CD14-positive monocyte (primary cell): ENCODE measurements around the gene TAF6. TPM values are rescaled to one million over a fixed set of nuclear protein-coding genes. Genes with fewer than 3 reads are reported as not detected.

Experiments used
- DNase-seq, 3 donors: peaks; one replicate each; pipeline ENCODE4 v3.0.0-alpha.2; 2011 to 2022
- H2AFZ ChIP-seq: 2 replicates; pipeline ENCODE4 v1.6.0; 2012; ENCODE audit warnings: mild to moderate bottlenecking, low read depth, low read length, inconsistent platforms; ENCODE audit not compliant: insufficient read depth, poor library complexity, severe bottlenecking
- H3K27ac ChIP-seq, 2 donors: 1 replicate in 1 of 2; 2 replicates in 1 of 2; pipeline ENCODE4 v1.5.1; 2012 to 2013; ENCODE audit warnings: low read length in 2 of 2, control low read depth in 1 of 2, inconsistent platforms in 1 of 2, low read depth in 1 of 2, mild to moderate bottlenecking in 1 of 2
- H3K27me3 ChIP-seq, 2 donors: one replicate each; pipeline versions ENCODE4 v1.6.0 to v1.6.1; 2011 to 2013; ENCODE audit warnings: low read length in 2 of 2; ENCODE audit not compliant: control insufficient read depth in 2 of 2, insufficient read depth in 2 of 2
- H3K36me3 ChIP-seq, 2 donors: replicated peaks in 1 of 2; 1 replicate in 1 of 2; 2 replicates in 1 of 2; pipeline versions ENCODE4 v1.5.1 to v1.6.1; 2012 to 2013; ENCODE audit warnings: low read length in 2 of 2, control low read depth in 1 of 2, inconsistent platforms in 1 of 2, mild to moderate bottlenecking in 1 of 2; ENCODE audit not compliant: insufficient read depth in 2 of 2, control insufficient read depth in 1 of 2
- H3K4me1 ChIP-seq, 2 donors: 1 replicate in 1 of 2; 2 replicates in 1 of 2; pipeline versions ENCODE4 v1.5.1 to v1.6.1; 2012 to 2013; ENCODE audit warnings: low read length in 2 of 2, control low read depth in 1 of 2, inconsistent platforms in 1 of 2, mild to moderate bottlenecking in 1 of 2, moderate library complexity in 1 of 2; ENCODE audit not compliant: insufficient read depth in 2 of 2, control insufficient read depth in 1 of 2
- H3K4me2 ChIP-seq: replicated peaks from 2 replicates; pipeline ENCODE3; 2012; ENCODE audit warnings: low read length, moderate library complexity, mild to moderate bottlenecking; ENCODE audit not compliant: poor library complexity, severe bottlenecking; ENCODE audit errors: extremely low read depth
- H3K4me3 ChIP-seq, 3 experiments: fragments of 200-600 bp in 1 of 3; sonication (generic) in 1 of 3; replicated peaks in 1 of 3; 1 replicate in 2 of 3; 2 replicates in 1 of 3; pipeline ENCODE4 v1.5.1; 2011 to 2013; ENCODE audit warnings: low read length in 3 of 3, mild to moderate bottlenecking in 3 of 3, control low read depth in 2 of 3, low read depth in 2 of 3, inconsistent platforms in 1 of 3, moderate library complexity in 1 of 3
- H3K79me2 ChIP-seq: 2 replicates; pipeline ENCODE4 v1.6.0; 2012; ENCODE audit warnings: mild to moderate bottlenecking, control low read depth, inconsistent platforms, low read length, moderate library complexity; ENCODE audit not compliant: insufficient read depth
- H3K9ac ChIP-seq: 2 replicates; pipeline ENCODE4 v1.6.0; 2017; ENCODE audit warnings: low read length, mild to moderate bottlenecking; ENCODE audit not compliant: insufficient read depth, poor library complexity, severe bottlenecking
- H3K9me3 ChIP-seq, 2 donors: replicated peaks in 1 of 2; 1 replicate in 1 of 2; 2 replicates in 1 of 2; pipeline versions ENCODE4 v1.5.1 to v1.6.1; 2012 to 2013; ENCODE audit warnings: low read length in 2 of 2, control low read depth in 1 of 2; ENCODE audit not compliant: control insufficient read depth in 1 of 2, insufficient read depth in 1 of 2
- H4K20me1 ChIP-seq: 2 replicates; pipeline ENCODE4 v1.6.0; 2012; ENCODE audit warnings: mild to moderate bottlenecking, low read length, control low read depth, moderate library complexity; ENCODE audit not compliant: insufficient read depth
- H3K27ac Mint-ChIP-seq, 7 donors: one replicate each; pipeline ENCODE4 v1.8.0; 2020; ENCODE audit warnings: mild to moderate bottlenecking in 7 of 7, mixed read lengths in 7 of 7, moderate library complexity in 6 of 7, inconsistent platforms in 2 of 7
- H3K27me3 Mint-ChIP-seq, 3 donors: one replicate each; pipeline ENCODE4 v1.8.0; 2021 to 2022; ENCODE audit warnings: low read depth in 3 of 3, mild to moderate bottlenecking in 3 of 3, mixed read lengths in 3 of 3, moderate library complexity in 3 of 3, inconsistent platforms in 1 of 3
- H3K36me3 Mint-ChIP-seq, 2 donors: one replicate each; pipeline ENCODE4 v1.8.0; 2020; ENCODE audit warnings: mixed read lengths in 2 of 2, inconsistent platforms in 1 of 2, mild to moderate bottlenecking in 1 of 2
- H3K4me1 Mint-ChIP-seq: one replicate; pipeline ENCODE4 v1.8.0; 2020; ENCODE audit warnings: mild to moderate bottlenecking, mixed read lengths
- H3K4me3 Mint-ChIP-seq, 2 donors: one replicate each; pipeline ENCODE4 v1.8.0; 2020; ENCODE audit warnings: mild to moderate bottlenecking in 2 of 2, mixed read lengths in 2 of 2, moderate library complexity in 1 of 2
- H3K9me3 Mint-ChIP-seq, 7 donors: one replicate each; pipeline ENCODE4 v1.8.0; 2020 to 2022; ENCODE audit warnings: mixed read lengths in 7 of 7, mild to moderate bottlenecking in 6 of 7, moderate library complexity in 6 of 7, inconsistent platforms in 2 of 7
- CTCF ChIP-seq: fragments of 200-600 bp; IDR thresholded peaks from one replicate; pipeline ENCODE4 v1.8.0; 2022; ENCODE audit warnings: antibody characterized with exemption, mild to moderate bottlenecking
- WGBS: methylation state at CpG from one replicate; pipeline ENCODE4 v1.1.5; 2013; ENCODE audit warnings: missing lambda C conversion rate; ENCODE audit not compliant: insufficient coverage; 5-methylcytosine and 5-hydroxymethylcytosine counted together
- intact Hi-C, 2 donors: fragments of 100-400 bp; cut with micrococcal nuclease; formaldehyde crosslinking; loops; one replicate each; pipeline versions ENCODE4 v1.15.0 to v1.15.1; 2023
- polyA plus RNA-seq, 3 donors: library from polyadenylated mRNA; depleted of rRNA in 1 of 3; unstranded in 2 of 3; stranded (reverse) in 1 of 3; fragments of 300-500 nt in 2 of 3; fragments of >200 nt in 1 of 3; fragmentation: Illumina TruSeq in 2 of 3; gene quantifications; 1 replicate in 2 of 3; 2 replicates in 1 of 3; pipeline ENCODE4 v1.2.3, GENCODE V29; 2012 to 2021

TAF6 gene
- polyA plus RNA-seq, 3 donors = 9.6 to 28.9 (median 11.0) TPM

GRCh38 chr7:100158229-100159098 lies 39.3 kb upstream of the TAF6 start, which contains the start of gene TRAPPC14:
TSS of gene TRAPPC14 (minus strand) at chr7:100158723. CDS start at chr7:100158499, 224 bp downstream.
- H3K9me3 ChIP-seq = no peaks in the 10 kb centered on the region
- no peaks in the 10 kb centered on the region for H3K9me3 Mint-ChIP-seq
- H3K27me3 ChIP-seq = no peaks in the 10 kb centered on the region
- H3K27ac ChIP-seq = peak within 1 kb of the TSS; percentile 32 to 79
- peaks cover 44 to 54% of the 10 kb centered on the region in 2 donors for H3K4me1 ChIP-seq
- peaks cover 32 to 34% of the 10 kb centered on the region in 2 donors for H3K36me3 ChIP-seq
- H3K9ac ChIP-seq = peak within 1 kb of the TSS; percentile 86
- H2AFZ ChIP-seq = peak within 1 kb of the TSS; percentile 85
- H3K79me2 ChIP-seq = peaks cover 49% of the 10 kb centered on the region
- H3K4me3 Mint-ChIP-seq = peak within 1 kb of the TSS; percentile 80 to 91
- under 1% methylated on average over 80 of the region's 87 CpGs for WGBS
- peaks cover 32 to 42% of the 10 kb centered on the region in 2 donors for H3K36me3 Mint-ChIP-seq
- DNase-seq = peak; percentile 74 to 80 (median 78)
- H3K27ac Mint-ChIP-seq = peak within 1 kb of the TSS; percentile 76 to 92 (median 84)
- intact Hi-C loops = no loop called here
- H3K4me3 ChIP-seq = peak within 1 kb of the TSS; percentile 64 to 95 (median 78)
- peak within 1 kb of the TSS; percentile 94 for H3K4me2 ChIP-seq
- peaks cover 41% of the 10 kb centered on the region for H3K4me1 Mint-ChIP-seq
- H3K27me3 Mint-ChIP-seq = peaks cover 6 to 16% (median 15%) of the 10 kb centered on the region in 3 donors
- TF ChIP-seq CTCF = no peak
- peaks cover 46% of the 10 kb centered on the region for H4K20me1 ChIP-seq

DNA sequence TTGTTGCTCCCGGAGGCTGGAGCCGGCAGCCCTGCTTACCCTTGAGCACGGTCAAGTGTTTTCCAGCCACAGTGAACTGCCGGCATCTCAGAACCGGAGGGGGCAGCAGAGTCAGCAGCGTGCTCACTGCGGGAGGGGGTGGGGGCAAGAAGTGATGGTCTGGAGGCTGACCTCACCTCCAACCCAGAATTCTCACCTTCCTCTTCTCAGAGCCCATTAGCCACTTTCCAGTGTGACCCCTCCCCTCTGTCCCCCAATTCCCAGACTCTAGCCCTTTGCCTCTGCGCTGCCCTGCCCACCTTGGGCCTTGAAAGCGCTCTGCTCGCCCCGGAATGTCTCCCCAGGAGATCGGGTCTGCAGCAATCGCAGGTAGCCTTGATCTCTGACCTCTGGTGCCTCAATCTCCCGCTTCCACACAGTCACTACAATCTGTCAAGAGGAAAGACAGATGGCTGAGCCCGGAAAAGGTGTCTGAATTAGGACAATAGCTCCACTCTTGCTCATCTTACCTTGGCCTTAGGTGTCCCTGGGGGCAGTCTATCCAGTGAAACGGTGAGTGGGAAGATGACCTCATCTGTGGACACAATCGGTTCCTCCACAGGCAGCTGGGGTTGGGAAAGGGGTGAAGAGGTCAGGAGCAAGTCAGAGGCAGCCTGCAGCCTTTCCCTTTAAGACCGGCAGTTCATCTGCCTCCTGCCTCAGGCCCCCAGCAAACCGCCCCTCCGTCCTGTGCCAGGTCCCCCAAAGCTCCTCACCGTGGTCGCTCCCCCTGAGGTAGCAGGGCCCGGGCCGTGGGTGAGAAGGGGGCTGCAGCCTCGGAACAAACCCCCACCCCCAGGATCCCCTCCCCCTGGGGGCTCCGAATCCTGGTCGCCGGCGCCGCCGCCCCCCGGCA lies 38.4 kb upstream of the TAF6 start:
- peaks cover 50% of the 10 kb centered on the region for H3K4me1 Mint-ChIP-seq

More for the DNA sequence above, 38.4 kb upstream of the TAF6 start:
- Mint-ChIP-seq H3K4me3 (peak overlapping the region; percentile 78 to 91), H3K27me3 (peaks cover under 1 to 11% (median 10%) of the 10 kb centered on the region in 3 donors), H3K36me3 (peaks cover 38 to 51% of the 10 kb centered on the region in 2 donors), H3K27ac (peak overlapping the region; percentile 75 to 92 (median 83)), H3K9me3 (no peaks in the 10 kb centered on the region)
- peak overlapping the region; percentile 32 to 79 for H3K27ac ChIP-seq
- H3K4me2 ChIP-seq = peak overlapping the region; percentile 94
- intact Hi-C loops = no loop called here
- H2AFZ ChIP-seq = peak overlapping the region; percentile 85
- no peak for TF ChIP-seq CTCF
- peaks cover 58% of the 10 kb centered on the region for H3K79me2 ChIP-seq
- H3K4me3 ChIP-seq = peak overlapping the region; percentile 64 to 95 (median 78)
- WGBS = 44% methylated on average over 17 of the region's 32 CpGs
- H3K4me1 ChIP-seq = peaks cover 52 to 63% of the 10 kb centered on the region in 2 donors
- peaks cover 55% of the 10 kb centered on the region for H4K20me1 ChIP-seq
- H3K27me3 ChIP-seq = no peaks in the 10 kb centered on the region
- H3K9ac ChIP-seq = peak overlapping the region; percentile 86
- H3K9me3 ChIP-seq = no peaks in the 10 kb centered on the region
- peak in 2 of 3 donors; percentile 39 to 61 for DNase-seq
- H3K36me3 ChIP-seq = peaks cover 36 to 38% of the 10 kb centered on the region in 2 donors
